ENCODE data around the gene MAP3K5. TPM values are rescaled to one million over a fixed set of nuclear protein-coding genes. Genes with fewer than 3 reads are reported as not detected.

The MAP3K5 gene
- total and polyA plus RNA-seq, 9 of the 15 experiments (the other 6 are each of a cell fraction or from before 2014, with no cell fraction given) = 2.2 to 13.0 (median 9.9) TPM

DNA sequence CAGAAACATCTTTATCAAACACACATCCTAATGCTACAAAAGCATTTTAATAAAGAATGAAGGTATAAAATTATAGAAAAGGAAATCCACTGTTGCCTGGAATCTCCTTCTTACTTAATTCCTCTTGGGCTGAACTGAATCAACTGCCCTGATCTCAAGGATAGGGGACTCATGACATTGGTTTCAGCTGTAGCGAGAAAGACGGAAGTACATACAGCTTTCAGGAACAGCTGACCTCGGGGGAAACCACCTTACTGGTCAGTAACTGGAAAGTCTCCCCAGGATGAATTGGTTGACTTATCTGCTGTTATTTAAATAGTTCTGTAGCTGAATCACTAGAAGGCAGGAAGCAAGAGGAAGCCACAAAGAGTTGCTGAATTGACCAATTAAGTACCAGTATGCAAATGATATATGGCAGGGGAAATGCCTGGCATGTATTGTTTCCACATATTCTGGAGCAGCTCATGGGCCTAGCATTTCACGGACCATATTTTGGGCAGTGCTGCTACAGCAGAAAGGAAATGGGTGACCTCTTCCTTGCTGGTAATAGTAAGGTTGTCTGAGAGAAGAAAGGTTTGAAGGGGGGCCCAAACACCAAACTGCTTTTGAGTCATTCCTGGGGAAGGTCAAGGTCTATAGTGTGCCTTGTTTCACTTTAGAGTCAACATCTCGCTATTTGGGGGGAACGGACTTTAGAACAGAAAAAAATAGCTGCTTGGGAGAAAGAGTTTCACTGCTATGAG is 198.4 kb downstream of the MAP3K5 start (continued):
- TF ChIP-seq, protein P1, sequence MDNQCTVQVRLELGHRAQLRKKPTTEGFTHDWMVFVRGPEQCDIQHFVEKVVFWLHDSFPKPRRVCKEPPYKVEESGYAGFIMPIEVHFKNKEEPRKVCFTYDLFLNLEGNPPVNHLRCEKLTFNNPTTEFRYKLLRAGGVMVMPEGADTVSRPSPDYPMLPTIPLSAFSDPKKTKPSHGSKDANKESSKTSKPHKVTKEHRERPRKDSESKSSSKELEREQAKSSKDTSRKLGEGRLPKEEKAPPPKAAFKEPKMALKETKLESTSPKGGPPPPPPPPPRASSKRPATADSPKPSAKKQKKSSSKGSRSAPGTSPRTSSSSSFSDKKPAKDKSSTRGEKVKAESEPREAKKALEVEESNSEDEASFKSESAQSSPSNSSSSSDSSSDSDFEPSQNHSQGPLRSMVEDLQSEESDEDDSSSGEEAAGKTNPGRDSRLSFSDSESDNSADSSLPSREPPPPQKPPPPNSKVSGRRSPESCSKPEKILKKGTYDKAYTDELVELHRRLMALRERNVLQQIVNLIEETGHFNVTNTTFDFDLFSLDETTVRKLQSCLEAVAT (IDR thresholded peaks at IDR 0.05) = no peak
- TF ChIP-seq CHD4 (IDR thresholded peaks at IDR 0.05; ENCODE audit: insufficient read depth, insufficient replicate concordance, low read depth, low read length, poor library complexity, severe bottlenecking) = no peak
- TF ChIP-seq, protein P2, sequence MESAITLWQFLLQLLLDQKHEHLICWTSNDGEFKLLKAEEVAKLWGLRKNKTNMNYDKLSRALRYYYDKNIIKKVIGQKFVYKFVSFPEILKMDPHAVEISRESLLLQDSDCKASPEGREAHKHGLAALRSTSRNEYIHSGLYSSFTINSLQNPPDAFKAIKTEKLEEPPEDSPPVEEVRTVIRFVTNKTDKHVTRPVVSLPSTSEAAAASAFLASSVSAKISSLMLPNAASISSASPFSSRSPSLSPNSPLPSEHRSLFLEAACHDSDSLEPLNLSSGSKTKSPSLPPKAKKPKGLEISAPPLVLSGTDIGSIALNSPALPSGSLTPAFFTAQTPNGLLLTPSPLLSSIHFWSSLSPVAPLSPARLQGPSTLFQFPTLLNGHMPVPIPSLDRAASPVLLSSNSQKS (CRISPR knock-in tag; IDR thresholded peaks at IDR 0.05) = no peak
- no peak for TF ChIP-seq ZNF778 (CRISPR knock-in tag; IDR thresholded peaks at IDR 0.05)
- TF ChIP-seq GTF2E2 (tag; IDR thresholded peaks at IDR 0.05) = peak; percentile 54; the same call in 1 of the 2 replicates
- no peak for TF ChIP-seq ZNF785 (CRISPR knock-in tag; IDR thresholded peaks at IDR 0.05)
- peak; percentile 84; the same call in 1 of the 2 replicates for TF ChIP-seq ZNF589 (CRISPR knock-in tag; IDR thresholded peaks at IDR 0.05; ENCODE audit: low read depth)
- no peak for TF ChIP-seq ZNF165 (CRISPR knock-in tag; IDR thresholded peaks at IDR 0.05; ENCODE audit: borderline replicate concordance)
- TF ChIP-seq GABPA (tag; conservative IDR thresholded peaks at IDR 0.05; ENCODE audit: low read depth) = peak; percentile 74
- TF ChIP-seq, protein P3, sequence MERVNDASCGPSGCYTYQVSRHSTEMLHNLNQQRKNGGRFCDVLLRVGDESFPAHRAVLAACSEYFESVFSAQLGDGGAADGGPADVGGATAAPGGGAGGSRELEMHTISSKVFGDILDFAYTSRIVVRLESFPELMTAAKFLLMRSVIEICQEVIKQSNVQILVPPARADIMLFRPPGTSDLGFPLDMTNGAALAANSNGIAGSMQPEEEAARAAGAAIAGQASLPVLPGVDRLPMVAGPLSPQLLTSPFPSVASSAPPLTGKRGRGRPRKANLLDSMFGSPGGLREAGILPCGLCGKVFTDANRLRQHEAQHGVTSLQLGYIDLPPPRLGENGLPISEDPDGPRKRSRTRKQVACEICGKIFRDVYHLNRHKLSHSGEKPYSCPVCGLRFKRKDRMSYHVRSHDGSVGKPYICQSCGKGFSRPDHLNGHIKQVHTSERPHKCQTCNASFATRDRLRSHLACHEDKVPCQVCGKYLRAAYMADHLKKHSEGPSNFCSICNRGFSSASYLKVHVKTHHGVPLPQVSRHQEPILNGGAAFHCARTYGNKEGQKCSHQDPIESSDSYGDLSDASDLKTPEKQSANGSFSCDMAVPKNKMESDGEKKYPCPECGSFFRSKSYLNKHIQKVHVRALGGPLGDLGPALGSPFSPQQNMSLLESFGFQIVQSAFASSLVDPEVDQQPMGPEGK (CRISPR knock-in tag; IDR thresholded peaks at IDR 0.05; ENCODE audit: borderline replicate concordance) = no peak
